NCI-H345 treated with DMSO at 0.1 percent for 48 hours (cell line): Measurements from ENCODE around the gene SCML1.

ENCODE experiments used
- DNase-seq: peaks from one replicate; lab custom pipeline; 2025; ENCODE audit not compliant: unreplicated experiment; lab: John Stamatoyannopoulos, UW

The SCML1 gene

DNA sequence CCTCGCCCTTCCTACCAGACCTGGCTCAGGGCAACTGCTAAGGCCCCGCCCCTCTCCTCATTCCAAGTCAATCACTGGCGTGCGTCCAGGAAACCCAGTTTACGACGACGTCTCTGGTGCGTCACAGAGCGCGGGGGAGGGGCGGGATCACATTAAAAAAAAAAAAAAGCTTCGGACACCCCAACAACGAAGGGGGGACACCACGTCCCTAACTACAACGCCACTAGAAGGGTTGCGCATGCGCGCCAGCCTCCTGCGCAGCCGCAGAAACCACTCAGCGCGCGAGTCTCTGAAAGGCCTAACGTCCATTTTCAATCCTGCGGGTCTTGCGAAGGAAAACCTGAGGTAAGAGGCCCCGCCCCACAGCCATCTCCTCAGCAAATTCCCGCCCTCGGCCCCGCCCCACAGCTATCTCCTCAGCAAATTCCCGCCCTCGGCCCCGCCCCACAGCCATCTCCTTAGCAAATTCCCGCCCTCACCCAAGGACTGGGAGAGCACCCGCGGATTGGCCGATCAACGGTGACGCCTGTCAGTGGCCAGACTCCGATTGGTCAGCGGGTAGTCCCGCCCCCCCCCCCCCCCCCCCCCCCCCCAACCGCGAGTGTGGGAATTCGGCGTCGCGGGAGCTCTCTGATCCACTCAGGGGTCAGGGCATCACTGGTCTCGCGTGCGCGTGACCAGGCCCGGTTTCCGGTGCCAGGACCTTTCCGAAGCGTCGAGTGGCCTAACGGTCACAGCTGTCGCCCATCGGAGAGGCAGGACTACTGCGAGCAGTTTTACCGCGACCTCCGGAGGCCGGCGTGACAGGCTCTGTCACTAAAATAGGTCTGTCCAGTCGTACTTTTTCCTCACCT, at the start of gene SCML1:
SCML1 (plus strand) TSS at position 638 of the 854 bp plus-strand sequence. CDS start 6,694 bp downstream, outside the sequence.
- peak; percentile 88 for DNase-seq

GRCh38 chrX:17687648-17688047, 49.6 kb upstream of the SCML1 start:
- no peak for DNase-seq

DNA sequence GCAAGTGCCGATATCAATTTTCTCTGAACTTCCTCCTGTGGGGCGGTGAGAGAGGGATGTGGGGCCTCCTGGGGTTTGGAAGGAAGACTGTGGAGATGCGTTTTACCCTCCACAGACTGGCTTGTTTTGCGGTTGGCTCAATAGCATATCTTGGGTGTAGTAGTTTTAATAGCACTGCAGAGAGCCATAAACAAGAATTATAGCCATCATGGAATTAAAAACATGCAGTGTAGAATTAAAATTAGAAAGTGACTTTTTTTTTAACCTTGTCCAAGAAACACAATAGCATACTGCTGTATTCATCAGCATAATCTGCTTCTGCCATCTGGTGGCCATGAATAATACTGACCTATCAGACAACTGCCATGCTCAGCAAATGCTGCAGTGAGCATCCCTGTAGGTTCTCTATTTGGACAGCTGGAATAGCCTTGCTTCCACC, 47.3 kb upstream of the SCML1 start:
- peak; percentile 38 for DNase-seq

DNA sequence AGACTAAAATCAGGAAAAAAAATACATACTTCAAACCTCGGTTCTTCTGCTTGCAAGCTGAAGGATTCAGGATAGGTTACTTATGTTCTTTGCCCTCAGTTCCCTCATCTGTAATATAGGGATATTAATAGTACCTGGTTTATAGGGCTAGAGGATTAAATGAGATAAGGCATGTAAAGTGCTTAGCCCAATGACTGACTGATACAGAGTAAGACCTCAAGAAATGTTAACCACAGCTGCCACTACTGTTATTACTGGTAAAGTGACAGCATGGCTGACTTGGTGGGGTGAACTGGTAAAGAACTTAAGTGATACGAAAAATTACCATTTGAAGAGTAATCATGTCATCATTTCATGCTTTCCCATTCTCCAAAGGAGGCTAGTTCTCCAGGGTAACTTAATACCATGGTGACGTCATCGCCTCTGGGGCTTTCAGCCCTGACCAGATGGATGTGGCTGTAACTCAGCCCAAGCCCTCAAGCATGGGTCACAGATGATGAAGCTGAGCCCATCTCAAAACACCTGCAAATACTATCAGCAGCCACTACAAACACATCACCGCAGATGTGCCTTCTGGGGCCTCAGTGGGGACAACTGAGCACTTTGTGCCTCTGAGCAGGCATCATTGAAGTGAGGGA, 44.5 kb upstream of the SCML1 start:
- DNase-seq: no peak

GRCh38 chrX:17697191-17697590, 40.1 kb upstream of the SCML1 start:
- DNase-seq: no peak

DNA sequence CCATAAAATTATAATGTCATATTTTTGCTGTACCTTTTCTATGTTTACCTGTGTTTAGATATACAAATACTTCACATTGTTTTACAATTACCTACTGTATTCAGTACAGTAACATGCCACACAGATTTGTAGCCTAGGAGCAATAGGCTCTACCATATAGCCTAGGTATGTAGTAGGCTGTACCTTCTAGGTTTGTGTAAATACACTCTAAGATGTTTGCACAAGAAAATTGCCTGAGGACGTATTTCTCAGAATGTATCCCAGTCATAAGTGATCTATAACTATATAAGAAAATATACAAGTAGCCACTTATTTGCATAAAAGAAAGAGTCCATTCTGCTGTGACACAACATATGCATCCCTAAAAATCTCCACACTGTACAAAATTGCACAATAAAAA, 36.3 kb upstream of the SCML1 start:
- DNase-seq: no peak

DNA sequence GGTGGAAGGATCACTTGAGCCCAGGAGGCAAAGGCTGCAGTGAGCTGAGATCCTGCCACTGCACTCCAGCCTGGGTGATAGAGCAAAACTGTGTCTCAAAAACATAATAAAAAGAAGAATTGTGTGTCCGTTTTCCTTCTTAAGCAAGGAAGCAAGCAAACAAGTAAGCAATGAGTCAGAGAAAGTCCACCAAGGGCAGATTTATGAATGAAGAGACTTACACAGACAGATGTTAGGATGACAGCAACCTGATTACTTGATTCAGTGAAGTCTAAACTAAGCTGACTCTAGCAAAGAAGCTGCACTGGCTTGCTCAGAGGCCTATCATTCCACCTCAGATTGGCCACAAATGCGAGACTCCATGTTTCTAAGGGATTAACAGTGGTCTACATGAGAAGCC, 34.1 kb upstream of the SCML1 start:
- DNase-seq: no peak

GRCh38 chrX:17705211-17705610, 32.1 kb upstream of the SCML1 start:
- DNase-seq: no peak

- DNase-seq: no peak
These were observed 30.6 kb upstream of the SCML1 start for GRCh38 chrX:17706676-17707075.

GRCh38 chrX:17707731-17708130, 29.6 kb upstream of the SCML1 start:
- no peak for DNase-seq

GRCh38 chrX:17710871-17711301, 26.4 kb upstream of the SCML1 start:
- no peak for DNase-seq

DNA sequence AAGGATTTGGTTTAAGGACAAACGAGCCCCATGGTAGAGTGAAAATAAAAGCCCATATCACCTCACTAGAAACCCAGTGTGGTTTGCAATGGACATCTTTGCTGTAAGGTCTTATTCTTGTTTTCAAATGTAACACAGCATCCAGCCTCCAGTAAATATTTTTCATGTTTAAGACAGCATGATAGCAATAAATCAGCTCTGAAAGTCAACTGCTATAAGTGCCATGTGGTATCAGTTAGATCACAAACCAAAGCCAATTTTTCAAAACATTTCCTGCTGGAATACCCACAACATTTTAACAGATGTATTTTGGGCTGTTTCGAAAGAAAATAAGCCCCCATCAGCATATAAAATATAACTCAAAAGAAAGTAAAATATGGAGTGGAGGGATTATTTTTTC, 24.0 kb upstream of the SCML1 start:
- no peak for DNase-seq

DNA sequence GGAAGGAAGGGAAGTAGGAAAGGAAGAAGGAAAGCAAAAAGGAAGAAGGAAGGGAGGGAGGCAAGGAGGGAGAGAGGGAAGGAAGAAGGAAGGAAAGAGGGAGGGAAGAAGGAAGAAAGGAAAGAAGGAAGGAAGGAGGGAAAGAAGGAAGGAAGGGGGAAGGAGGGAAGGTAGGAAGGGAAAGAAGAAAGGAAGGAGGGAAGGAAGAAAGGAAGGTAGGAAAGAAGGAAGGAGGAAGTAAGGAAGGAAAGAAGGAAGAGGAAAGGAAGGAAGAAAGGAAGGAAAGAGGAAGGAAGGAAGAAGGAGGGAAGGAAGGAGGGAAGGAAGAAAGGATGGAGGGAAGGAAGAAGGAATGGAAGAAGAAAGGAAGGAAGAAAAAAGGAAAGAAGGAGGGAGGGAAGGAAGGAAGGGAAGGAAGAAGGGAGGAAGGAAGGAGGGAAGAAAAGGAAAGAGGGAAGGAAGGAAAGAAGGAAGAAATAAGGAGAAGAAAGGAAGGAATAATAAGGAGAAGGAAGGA, 18.6 kb upstream of the SCML1 start:
- DNase-seq: no peak

- no peak for DNase-seq
These were observed 17.6 kb upstream of the SCML1 start for GRCh38 chrX:17719711-17720110.

DNA sequence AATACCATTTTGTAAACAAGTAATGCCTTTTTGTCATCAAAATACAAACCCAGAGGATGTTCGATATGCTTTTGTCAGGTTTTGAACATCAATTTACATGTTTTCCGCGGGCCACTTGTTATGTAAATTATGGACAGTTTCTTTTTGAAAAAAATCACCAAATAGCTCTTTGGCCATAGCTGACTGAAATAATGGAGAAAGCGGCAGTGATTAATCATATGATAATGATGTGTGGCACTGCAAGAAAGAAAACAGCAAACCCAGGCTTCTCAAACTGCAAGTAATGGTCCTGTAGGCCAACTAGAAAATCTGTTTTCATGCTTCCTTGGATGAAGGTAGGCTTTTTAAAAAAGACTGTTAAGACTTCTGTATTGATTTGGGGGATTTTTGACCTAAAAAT, 15.6 kb upstream of the SCML1 start:
- no peak for DNase-seq

DNA sequence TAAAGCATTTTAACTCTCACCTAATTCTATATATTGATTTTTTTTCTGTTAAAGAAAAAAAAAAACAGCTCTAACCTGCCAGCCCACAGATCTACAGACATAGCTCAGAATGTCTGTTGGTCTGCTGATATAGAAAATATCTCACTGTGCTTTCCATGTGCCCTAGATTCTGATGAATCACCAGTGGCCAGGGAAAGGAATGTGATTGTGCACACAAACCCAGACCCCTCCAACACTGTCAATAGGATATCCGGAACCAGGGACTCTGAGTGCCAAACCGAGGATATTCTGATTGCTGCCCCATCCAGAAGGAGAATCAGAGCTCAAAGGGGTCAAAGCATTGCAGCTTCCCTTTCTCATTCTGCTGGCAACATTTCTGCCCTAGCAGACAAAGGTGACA, 12.1 kb upstream of the SCML1 start:
- no peak for DNase-seq

GRCh38 chrX:17732138-17732783, 5.0 kb upstream of the SCML1 start:
- no peak for DNase-seq

- DNase-seq: no peak
These were observed 1.9 kb upstream of the SCML1 start for GRCh38 chrX:17735406-17735805.

DNA sequence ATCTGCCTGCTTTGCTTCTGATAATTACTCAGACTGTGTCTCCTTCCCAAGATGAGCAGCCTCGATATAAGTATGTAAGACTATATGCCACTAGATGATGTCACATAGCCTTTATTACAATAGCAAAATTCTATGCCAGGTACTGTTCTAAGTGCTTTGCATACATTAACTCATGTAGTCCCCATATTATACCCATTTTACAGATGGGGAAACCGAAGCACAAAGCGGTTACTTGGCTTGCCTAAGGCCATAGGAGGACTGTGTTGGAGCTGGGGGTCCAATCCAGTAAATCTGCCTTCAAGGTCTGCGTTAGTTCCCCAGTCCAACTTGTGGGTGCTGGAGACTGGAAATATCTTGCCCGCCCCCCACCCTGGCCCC, 826 bp upstream of the SCML1 start:
- no peak for DNase-seq

DNA sequence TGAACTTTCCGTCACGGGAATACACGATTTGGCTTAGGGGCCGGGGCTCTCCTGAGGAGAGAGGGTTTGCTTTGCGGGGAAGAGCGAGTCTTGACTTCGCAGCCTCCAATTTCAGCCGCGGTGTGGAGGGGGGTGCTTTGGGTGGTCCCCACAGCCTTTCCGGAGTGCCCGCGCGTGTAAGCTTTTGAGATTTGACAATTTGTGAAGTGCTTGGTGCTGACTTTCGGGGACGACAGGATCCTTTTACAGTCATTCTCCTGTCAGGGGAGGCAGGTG, 355 bp downstream of the SCML1 start:
- DNase-seq: no peak

GRCh38 chrX:17737986-17738713, 857 bp downstream of the SCML1 start:
- DNase-seq: peak; percentile 26
